Measurements from ENCODE around the gene NUDT5.

The NUDT5 gene

GRCh38 chr10:12121673-12122072, 74.0 kb downstream of the NUDT5 start:
- CTCF ChIA-PET: no interaction called here
- no peak for DNase-seq (ENCODE audit: low read depth, low spot score)
- no peak overlapping the region for H3K4me3 ChIP-seq (ENCODE audit: low read depth, low read length)
- no peak for TF ChIP-seq CTCF (IDR thresholded peaks at IDR 0.05; ENCODE audit: insufficient read depth, low read length, missing control alignments)
- POLR2A ChIA-PET: no interaction called here
